HS-5 (cell line): ENCODE measurements around the gene MAP3K7.
A peak's percentile ranks its signal among the peaks of the same experiment; 100 is the strongest.
"Not testable (repeated sequence)": the region's sequence is repeated elsewhere in the genome, so short reads cannot be mapped to it uniquely, and the experiment has no call there.

Source experiments
- DNase-seq: peaks from one replicate; pipeline ENCODE4 v3.0.0-alpha.2; 2012; ENCODE audit warnings: low read depth

The MAP3K7 gene

DNA sequence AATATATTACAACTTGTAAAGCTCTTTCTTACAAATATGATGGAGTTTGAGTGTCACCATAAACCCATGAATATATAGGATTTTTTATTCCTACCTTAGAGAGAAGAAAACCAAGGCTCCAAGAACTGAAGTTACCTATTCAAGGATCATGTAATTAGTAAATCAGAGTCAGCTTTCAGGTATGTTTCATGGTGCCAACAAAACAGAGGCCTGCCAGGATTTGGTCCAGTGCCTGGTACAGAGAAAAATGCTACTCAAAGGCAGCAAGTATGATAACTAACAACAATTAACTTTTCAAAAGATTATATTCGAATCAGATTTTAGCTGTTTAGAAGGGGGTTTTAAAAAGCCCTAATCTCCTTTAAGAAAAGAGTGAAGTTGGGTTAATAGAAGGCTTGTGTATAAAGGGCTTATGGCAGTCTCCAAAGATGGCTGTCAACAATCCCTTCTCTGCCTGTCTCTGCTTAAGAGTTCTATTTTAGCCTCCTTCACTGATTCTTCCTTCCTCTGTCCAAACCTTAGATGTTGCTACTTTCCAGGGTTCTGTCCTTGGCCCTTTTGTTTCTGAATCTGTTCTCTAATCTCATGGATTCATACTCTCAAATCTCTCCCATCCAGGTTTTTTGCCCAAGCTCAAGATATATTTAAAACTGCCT is 7.8 kb downstream of the MAP3K7 start:
- DNase-seq, result no peak

DNA sequence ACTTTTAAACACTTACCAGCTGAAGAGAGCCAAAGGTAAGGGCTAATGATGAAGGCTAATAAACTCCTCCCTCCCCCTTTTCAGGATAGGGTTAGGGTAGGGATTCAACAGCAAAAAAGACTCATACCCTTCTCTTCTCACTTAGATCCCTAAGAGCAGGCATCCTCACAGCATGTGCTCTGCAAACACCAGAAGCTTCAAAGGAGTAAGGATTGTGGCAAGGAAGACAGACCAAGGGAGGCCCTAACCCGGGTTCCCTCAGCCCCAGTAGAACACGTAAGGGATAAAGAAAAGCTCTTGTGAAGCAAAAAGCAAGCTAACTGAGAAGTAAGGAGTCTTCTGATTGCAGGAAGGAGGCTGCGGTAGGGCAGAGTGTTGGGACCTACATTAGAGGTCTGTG is 11.6 kb downstream of the MAP3K7 start:
- DNase-seq, result no peak

DNA sequence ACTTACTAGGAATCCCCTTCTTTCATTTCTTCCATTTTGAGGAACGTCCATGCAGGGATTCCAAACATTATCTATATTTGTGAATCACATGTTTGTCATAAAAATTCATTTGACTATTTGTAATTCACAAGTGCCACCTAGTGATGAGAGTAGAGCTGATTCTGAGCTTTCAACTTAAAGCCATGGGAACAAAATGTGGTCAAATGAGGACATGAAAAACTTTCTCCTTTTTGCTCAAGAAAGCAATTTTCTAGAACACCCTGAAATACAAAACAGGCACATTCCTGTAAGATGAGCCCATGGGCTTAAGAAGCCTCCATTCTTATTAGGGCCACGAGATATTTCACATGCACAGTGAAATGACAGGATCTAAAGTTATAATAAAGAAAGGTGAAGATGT is 12.3 kb downstream of the MAP3K7 start:
- DNase-seq, result no peak

DNA sequence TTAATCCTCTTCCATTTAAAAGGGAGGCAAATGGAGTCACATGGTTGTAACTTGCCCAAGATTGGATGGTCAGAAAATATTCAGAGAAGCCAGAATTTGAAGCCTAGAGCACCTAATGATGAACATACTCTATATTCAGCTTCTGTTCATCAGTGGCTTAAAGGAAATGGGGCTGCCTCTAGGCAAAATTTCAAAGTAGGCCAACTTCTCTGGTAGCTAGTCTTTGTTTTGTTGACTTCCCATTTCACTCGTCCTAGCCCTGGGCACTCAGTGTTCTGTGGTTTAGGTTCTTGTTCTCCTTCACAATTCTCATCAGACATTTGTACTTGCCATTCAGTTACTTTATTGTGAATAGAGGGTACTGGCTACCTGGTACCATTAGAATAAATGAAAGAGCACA is 13.2 kb downstream of the MAP3K7 start:
- DNase-seq, result no peak

DNA sequence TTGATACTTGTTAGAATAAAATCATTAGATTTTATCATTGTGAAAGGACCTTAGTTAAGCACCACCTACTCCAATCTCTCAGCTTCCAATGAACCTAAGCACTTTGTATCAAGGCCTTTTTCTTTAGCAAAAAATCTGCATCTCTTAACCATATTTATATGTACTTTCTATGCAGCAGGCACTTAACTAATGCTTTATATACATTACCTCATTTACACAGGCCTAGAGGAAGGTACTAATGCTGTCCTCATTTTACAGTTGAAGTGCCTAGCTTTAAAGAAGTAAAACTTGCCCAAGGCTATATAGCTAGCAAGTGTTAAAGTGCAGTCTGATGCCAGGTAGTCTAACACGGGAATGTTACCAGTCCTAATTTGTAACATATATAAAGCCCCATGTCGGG is 14.0 kb downstream of the MAP3K7 start:
- DNase-seq, result no peak

DNA sequence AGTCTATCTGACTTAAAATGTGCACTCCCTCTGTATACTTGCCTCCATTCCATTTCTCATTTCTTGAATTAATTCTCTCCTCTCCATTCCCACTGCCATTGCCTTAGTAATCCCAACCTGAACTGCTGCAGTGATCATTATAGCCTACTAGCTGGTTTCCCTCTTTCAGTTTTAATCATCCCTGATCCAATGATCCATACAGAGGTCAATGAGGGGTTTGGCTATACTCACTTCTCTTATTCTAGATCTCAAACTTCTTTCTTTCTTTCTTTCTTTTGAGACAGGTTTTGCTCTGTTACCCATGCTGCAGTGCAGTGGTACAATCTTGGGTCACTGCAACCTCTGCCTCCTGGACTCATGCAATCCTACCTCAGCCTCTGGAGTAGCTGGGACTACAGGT is 17.6 kb downstream of the MAP3K7 start:
- DNase-seq, result no peak

DNA sequence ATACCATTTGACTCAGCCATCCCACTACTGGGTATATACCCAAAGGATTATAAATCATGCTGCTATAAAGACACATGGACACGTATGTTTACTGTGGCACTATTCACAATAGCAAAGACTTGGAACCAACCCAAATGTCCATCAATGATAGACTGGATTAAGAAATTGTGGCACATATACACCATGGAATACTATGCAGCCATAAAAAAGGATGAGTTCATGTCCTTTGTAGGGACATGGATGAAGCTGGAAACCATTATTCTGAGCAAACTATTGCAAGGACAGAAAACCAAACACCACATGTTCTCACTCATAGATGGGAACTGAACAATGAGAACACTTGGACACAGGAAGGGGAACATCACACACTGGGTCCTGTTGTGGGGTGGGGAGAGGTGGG is 19.2 kb downstream of the MAP3K7 start:
- not testable (repeated sequence) for DNase-seq

DNA sequence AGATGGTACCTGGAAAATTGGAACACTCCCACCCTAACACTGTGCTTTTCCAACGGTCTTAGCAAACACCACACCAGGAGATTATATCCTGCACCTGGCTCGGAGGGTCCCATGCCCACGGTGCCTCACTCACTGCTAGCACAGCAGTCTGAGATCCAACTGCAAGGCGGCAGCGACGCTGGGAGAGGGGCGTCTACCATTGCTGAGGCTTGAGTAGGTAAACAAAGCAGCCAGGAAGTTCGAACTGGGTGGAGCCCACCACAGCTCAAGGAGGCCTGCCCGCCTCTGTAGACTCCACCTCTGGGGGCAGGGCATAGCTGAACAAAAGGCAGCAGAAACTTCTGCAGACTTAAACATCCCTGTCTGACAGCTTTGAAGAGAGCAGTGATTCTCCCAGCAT is 24.5 kb downstream of the MAP3K7 start:
- DNase-seq, result not testable (repeated sequence)

DNA sequence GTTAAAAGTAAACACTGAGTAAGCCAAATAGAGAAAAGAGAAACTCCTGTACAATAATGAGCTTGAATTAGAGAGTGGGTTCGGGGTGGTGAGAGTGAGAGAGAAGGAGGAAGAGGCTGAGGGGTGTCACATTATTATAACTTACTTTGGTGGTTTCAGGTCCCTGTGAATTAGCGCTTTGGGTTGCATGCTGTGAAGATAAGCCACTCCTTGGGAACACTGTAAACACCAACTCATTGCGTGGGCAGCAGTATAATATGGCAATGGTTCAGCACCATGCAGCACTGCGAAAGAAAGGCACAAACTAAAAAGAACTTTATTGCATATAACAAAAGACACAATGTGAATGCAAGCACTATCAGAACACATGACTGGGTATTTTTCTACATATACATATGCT is 26.9 kb downstream of the MAP3K7 start:
- DNase-seq, result no peak

DNA sequence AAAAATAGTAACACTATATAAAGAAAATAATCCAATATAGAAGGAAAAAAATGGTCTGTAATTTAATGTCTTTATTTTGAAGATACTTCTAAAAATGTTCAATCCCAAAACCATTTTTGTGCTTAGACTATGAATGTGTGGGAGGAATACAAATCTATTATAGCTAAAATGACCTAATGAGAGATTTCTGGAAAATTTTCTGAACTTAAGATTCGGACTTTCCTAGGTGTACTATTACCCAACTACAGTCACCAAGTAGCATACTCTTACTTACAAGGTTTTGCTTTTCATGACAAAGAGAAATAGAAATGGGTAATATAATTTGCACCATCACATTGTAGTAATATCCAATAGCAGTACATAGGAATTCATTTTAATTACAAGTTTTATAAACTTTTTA is 29.9 kb downstream of the MAP3K7 start:
- DNase-seq, result no peak

DNA sequence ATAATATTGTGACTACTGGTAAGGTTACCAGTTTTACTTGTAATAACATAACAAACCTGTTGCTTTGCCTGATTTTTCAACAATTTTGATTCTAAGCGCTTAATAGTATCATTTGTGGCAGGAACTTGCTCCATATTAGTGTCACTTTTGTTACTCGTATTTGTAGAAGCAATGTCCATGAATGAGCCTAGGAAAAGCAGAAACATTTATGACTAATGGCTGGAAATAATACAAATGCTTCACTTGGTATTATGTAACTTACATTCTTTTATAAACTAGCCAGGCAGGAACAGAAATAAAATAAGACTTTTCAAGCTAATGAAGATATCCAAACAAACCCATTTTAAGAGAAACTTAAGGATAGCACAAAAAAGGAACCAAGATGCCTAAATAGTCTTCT is 38.9 kb downstream of the MAP3K7 start:
- no peak for DNase-seq

DNA sequence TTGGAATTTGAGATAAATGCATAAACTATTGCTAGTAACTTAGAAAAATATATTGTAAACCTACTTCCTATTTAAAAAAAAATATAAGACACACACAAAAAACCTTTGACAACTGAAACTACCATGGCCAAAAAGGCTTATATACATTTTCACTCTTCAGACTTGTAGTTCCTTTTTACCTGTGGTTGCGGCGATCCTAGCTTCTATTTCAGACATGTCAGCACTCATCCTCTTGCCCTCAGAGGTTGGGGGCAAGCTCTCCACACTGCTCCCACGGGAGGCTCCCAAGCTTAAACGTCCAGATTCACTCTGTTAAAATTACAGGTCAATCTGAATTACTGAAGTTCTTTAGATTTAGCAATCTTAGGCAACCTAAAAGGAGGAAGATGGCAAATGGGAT is 39.8 kb downstream of the MAP3K7 start:
- no peak for DNase-seq

DNA sequence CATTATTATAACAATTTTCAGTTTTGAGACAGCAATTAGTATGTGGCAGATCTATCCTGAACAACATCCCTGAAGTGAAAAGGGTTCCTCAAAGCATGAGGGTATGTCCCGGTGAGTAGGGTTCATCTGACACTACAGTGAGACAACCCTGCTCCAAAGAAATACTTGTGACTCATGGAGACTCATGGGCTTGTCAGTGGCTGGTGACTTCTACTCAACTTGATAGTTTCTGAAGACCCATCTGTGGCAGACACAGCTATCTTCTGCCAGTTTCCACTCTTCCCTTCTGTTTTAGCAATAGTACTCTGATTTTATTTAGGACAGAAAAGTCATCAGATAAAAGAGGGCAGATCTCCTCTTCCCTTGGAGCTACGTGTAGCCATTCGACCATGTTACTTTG is 41.4 kb downstream of the MAP3K7 start:
- no peak for DNase-seq

DNA sequence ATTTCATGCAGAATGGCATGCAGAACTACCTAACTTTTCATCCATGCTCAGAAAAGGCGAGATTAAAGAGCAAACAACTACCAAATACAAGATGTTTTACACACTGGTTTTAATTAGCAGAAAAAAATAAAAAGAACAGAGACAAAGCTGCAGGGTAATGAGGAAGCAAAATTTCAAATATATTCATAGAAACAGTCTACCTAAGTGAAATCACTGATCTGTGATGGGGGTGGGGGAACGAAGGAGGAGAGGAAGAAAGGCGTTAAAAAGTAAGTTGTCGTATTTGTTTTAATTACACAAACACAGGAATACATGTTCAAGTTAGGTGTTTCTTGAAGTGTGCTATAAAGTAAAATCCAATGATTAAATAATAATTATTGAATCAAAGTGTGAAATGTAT is 42.1 kb downstream of the MAP3K7 start:
- DNase-seq, result no peak

DNA sequence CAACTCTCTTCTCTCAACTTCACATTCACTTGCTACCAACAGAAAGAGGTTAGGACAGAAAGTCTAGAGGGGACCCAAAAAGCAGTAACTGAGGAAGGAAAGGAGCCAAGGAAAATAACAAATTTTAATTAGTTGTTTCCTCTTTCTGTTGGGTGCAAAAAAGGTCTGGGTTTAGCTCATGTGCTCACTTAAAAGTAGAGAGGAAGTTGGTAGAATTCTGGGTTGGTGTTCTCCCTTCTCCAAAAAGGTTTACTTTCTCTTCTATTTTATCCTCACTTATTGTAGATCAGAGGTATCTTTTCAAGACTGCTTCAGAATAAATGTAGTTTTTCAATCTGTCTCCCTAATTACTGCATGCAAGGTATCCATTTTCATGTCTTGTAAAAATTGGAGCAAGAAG is 42.8 kb downstream of the MAP3K7 start:
- DNase-seq, result no peak

DNA sequence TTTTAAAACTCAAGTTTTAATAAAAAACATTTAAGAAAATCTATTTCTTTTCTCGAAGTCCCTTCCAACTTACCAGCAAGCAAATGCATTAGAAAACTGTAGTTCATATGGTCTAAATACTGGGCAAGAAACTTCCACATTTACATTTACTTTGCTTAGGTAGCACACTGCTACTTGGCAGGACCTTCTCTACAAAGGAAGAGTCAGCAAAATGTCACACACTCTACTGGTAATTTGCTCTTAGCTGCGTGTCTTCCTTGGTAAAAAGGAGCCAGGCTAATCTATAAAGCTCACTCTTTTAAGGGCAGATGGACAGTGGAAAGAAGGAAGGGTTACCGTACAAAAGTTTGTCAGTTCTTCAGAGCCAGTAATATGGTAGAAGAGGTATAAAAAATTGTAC is 45.7 kb downstream of the MAP3K7 start:
- DNase-seq, result no peak

DNA sequence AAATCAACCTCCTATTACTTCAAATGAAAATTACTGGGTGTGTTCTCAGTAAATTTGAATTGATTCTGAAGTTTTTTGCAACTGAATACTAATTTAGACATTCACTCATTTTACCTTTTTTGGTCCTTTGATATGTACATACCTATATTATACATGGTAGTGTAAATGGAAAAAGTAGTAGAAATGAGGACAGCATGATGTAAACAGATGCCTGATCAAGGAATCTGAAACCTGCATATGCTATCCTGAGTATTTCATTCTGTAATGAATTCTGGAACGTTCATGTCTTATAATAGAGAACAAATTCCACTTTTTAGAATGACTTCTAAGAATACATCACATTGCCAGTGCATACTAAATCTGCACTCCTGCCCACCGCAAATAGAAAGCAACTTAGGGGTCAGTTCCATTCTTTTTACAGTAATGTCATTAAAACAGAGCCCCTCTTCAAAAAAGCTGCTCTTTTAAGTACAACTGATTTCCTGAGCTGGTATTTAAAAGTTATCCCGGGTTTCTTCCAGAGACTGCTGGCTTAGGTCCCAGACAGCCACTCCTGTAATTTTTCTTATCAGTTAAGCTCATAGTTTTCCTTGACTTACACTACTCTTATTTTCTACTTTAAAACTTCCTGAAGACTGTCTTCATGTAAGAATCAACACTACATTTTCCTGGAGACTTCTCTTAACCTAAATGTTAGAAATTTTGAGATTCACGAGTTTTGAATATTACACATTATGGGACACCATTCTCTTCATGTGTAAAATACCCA is 48.4 kb downstream of the MAP3K7 start:
- DNase-seq, result no peak

DNA sequence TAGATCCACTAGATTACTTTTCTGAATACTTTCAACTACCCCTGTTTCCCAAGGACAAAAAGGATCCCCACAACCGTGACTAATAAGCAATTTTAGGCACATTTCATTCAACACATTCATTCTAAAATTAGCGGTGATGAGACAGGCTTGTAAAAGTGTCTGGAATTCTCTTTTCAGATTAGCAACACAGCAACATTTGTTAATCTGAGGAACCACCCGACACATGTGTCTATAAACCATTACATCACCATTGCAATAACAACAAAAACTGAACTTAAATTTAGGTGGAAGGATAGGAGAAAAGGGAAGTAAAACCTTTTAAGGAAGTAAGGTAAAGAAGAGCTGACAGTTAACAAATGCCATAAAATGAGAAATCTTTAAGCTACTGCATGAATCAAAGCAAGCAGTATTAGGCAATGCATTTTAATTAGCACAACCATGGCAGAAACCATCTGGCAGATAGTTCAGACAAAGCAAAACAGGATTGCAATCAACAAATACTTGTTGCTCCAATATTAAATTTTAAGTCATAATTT is 49.1 kb downstream of the MAP3K7 start:
- DNase-seq, result peak; percentile 38

DNA sequence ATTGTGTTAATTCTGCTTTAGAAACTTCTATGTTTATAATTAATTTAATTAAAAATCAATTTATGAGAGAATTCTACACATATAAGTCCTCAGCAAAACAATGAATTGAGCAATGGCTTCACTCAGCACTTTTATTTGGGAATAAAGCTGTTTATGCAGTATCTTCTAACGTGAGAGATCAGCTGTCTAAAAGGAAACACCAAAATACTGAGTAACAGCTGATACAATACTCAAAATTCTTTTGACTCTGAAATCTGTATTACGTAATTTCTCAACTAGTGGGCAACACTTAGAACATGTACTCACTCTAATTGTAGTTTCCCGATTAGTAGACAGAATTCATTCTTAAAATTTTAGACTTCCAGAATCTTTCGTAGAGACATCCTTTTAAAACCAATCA is 49.8 kb downstream of the MAP3K7 start:
- DNase-seq, result peak; percentile 47

DNA sequence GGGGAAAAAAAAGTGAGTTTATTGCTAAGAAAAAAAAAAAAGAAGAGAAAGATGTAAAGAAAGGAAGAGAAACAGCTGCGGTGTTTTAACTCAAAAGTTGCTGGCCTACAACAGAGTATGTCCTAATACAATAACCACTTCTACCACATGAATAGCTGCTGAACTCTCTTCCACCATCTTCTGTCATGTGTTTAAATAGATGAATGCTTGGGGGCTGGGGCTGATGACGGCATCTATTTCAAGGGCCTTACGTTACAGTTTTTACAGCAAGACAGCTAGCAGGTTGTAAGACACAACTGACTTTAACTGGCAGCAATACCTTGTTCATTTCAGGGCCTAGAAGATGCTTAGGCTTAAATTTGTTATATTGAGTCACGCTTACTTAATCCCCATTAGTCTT is 50.4 kb downstream of the MAP3K7 start:
- DNase-seq, result no peak

DNA sequence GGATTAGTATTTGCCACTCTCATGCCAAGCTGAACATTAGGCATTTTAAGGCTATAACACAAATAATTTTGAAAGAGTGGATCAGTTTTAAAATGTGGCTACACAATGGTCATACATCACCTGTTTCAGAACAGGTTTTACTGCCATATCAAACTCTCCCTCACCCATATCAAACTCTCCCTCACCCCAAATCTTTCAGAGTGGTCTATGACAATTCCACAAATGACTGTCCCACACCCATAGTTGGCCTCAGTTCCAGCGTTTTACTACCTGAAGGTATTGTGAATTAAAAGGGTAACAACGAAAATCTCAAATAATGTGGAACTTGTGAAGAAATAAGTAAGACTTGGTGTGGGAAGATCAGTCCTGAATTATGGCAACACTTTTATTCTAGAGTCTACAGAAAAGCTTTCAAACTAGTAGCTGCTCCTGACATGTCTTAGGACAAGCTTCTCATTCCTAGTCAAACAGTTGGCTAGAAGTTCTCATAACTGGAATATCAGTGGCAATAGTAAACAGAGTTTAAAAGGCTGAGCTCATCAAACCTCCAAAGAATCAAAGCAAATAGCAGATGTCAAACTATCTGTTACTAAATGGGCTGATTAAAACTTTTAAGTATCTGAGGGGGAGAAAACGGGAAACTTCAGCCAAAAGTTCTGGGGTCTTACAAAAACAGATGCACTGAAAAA is 52.4 kb downstream of the MAP3K7 start:
- DNase-seq, result no peak

DNA sequence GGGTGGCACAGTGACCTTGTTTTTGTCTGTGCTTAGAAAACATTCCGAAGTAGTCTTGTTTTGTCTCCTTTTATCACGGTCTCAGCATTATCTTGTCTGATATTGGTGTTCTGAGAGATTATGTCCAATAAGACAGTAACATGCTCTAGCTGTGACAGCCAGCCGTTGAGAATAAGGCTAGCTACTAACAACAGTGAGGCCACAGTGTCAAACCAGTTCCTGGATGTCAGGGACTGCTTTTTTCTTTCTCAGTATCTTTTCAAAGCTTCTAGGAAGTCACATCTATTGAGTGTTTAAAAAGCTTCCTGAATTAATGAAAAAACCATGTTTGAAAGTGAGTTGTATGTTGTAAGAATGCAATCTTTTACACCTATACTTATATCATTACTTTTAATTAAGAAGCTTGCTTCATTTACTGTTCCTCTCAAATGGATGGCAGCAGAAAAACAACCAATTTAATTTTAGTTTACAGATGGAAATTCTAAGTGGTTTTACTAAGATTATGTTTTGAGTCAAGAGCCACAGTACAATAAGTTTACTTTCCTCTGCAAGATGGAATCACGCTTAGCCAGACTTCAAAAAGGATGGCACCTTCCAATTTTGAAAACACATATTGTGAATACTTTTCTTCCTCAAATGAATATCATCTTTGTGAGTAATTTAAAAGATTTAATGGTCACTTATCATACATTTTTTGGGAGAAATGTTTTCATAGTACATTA is 53.1 kb downstream of the MAP3K7 start:
- no peak for DNase-seq
